Ovary (tissue), 9 donors: Measurements from ENCODE around the gene PTCH2. TPM values are rescaled to one million over a fixed set of nuclear protein-coding genes. Genes with fewer than 3 reads are reported as not detected.
A peak's percentile ranks its signal among the peaks of the same experiment; 100 is the strongest.

Experiments used
- DNase-seq, 5 donors: peaks; one replicate each; pipeline ENCODE4 v3.0.0-alpha.2; 2019 to 2020
- H3K27ac ChIP-seq, 2 donors: fragments of 200-600 bp; one replicate each; pipeline versions ENCODE4 v1.5.1 to v1.8.0; 2019 to 2022
- H3K27me3 ChIP-seq: fragments of 200-600 bp; one replicate; pipeline ENCODE4 v1.8.0; 2022
- H3K36me3 ChIP-seq: fragments of 200-600 bp; sonication (generic); one replicate; pipeline ENCODE4 v1.5.1; 2019
- H3K4me1 ChIP-seq: one replicate; pipeline ENCODE4 v1.8.1; 2013; ENCODE audit warnings: mild to moderate bottlenecking, moderate library complexity; ENCODE audit not compliant: insufficient read depth
- H3K4me3 ChIP-seq: fragments of 200-600 bp; sonication (generic); one replicate; pipeline ENCODE4 v1.5.1; 2017
- H3K9me3 ChIP-seq, 2 donors: fragments of 200-600 bp in 1 of 2; sonication (generic) in 1 of 2; one replicate each; pipeline versions ENCODE4 v1.5.1 to v1.8.1; 2013 to 2019; ENCODE audit warnings: mild to moderate bottlenecking in 1 of 2, moderate library complexity in 1 of 2
- EP300 ChIP-seq: sonication (generic); formaldehyde crosslinking; IDR thresholded peaks from one replicate; pipeline ENCODE4 v1.6.1; 2017; ENCODE audit warnings: antibody characterized with exemption
- POLR2A ChIP-seq: fragments of 450-650 bp; IDR thresholded peaks from one replicate; pipeline ENCODE4 v1.6.1; 2017; ENCODE audit warnings: antibody characterized with exemption, mild to moderate bottlenecking, moderate library complexity
- WGBS, 3 donors: extraction: QIAGEN DNeasy Blood & Tissue Kit in 1 of 3; methylation state at CpG; one replicate each; pipeline versions ENCODE4 v1.1.5 to v1.1.7; 2013 to 2017; 5-methylcytosine and 5-hydroxymethylcytosine counted together
- intact Hi-C, 4 donors: fragments of 100-400 bp; cut with DNase I; formaldehyde crosslinking; loops; one replicate each; pipeline versions ENCODE4 v1.11.0 to v1.15.1; 2022 to 2023
- polyA plus RNA-seq, 2 donors: library from polyadenylated mRNA; stranded (reverse); fragments of 200-250 nt in 1 of 2; fragments of 350-450 nt in 1 of 2; fragmentation: Illumina TruSeq in 1 of 2; extraction: RNeasy Lipid Tissue Mini Kit (QIAGEN cat#74804) in 1 of 2; gene quantifications; one replicate each; pipeline ENCODE4 v1.2.3, GENCODE V29; 2013 to 2014
- total RNA-seq, 7 donors: library from RNA; depleted of rRNA in 2 of 7; stranded (reverse); fragments of >200 nt in 2 of 7; fragmentation: NEBNext Ultra II Directional in 3 of 7; extraction: Animal tissue kit (Norgen Biotek cat#: 25700) in 3 of 7; gene quantifications; one replicate each; pipeline versions ENCODE4 v1.1.0 to v1.2.4, GENCODE V29; 2016 to 2023
- TF ChIP-seq, protein P1 (sequence below), 3 donors: fragments of 450-650 bp in 2 of 3; fragments of 200-600 bp in 1 of 3; IDR thresholded peaks; one replicate each; pipeline versions ENCODE4 v1.5.1 to v1.8.0; 2016 to 2022; ENCODE audit warnings: antibody characterized with exemption in 3 of 3, mild to moderate bottlenecking in 1 of 3
- donor health status: DM: no; HTN: no; CAD: no; lungs with moderate emphysema.
- donor health status: DM: no; HTN: no; CAD: no.
- donor health status: Bipolar disorder and iron deficiency.
- donor health status: DM: yes; HTN: yes; CAD: no.
- donor health status: DM: no; HTN: no; CAD: no.
- donor health status: DM: yes; HTN: yes; CAD: no.

The PTCH2 gene
- total and polyA plus RNA-seq, 9 donors = 1.8 to 21.2 (median 10.7) TPM

DNA sequence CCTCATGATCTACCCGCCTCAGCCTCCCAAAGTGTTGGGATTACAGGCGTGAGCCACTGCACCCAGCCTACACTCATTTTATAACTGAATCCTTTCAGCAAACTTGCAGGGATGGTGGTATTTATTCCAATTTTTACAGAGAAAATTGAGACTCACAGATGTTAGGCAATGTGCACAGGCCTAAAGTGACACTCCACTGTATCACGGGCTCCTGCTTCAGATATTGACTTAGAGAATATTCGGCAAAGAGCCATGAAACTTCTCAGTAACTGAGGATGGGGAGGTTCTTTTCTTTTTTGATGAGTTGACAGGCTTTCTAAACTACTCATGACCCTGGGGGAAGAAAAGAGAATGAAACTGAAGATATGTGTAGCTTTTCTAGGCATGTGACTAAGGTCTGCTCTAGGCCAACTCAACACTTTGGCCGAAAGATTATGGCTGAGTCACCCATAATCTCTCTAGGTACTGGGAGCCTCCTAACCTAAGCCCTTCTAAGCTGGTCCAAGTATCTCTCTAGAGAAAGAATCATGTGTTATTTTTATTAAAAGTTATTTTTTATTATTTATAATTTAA, 19.9 kb upstream of the PTCH2 start:
- H3K9me3 ChIP-seq = no peaks in the 10 kb centered on the region
- TF ChIP-seq, protein P1, sequence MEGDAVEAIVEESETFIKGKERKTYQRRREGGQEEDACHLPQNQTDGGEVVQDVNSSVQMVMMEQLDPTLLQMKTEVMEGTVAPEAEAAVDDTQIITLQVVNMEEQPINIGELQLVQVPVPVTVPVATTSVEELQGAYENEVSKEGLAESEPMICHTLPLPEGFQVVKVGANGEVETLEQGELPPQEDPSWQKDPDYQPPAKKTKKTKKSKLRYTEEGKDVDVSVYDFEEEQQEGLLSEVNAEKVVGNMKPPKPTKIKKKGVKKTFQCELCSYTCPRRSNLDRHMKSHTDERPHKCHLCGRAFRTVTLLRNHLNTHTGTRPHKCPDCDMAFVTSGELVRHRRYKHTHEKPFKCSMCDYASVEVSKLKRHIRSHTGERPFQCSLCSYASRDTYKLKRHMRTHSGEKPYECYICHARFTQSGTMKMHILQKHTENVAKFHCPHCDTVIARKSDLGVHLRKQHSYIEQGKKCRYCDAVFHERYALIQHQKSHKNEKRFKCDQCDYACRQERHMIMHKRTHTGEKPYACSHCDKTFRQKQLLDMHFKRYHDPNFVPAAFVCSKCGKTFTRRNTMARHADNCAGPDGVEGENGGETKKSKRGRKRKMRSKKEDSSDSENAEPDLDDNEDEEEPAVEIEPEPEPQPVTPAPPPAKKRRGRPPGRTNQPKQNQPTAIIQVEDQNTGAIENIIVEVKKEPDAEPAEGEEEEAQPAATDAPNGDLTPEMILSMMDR (IDR thresholded peaks at IDR 0.05) = no peak
- TF ChIP-seq EP300 (no peak), POLR2A (no peak)
- 64 to 75% (median 65%) methylated on average over 5 of the region's 5 CpGs for WGBS, 3 donors
- peaks cover 8% of the 10 kb centered on the region for H3K4me1 ChIP-seq
- DNase-seq = no peak
- no peaks in the 10 kb centered on the region for H3K27me3 ChIP-seq
- H3K4me3 ChIP-seq = no peak overlapping the region
- no peaks in the 10 kb centered on the region for H3K36me3 ChIP-seq
- intact Hi-C loops = no loop called here
- H3K27ac ChIP-seq = peak overlapping the region in 1 of 2 donors; percentile 27

DNA sequence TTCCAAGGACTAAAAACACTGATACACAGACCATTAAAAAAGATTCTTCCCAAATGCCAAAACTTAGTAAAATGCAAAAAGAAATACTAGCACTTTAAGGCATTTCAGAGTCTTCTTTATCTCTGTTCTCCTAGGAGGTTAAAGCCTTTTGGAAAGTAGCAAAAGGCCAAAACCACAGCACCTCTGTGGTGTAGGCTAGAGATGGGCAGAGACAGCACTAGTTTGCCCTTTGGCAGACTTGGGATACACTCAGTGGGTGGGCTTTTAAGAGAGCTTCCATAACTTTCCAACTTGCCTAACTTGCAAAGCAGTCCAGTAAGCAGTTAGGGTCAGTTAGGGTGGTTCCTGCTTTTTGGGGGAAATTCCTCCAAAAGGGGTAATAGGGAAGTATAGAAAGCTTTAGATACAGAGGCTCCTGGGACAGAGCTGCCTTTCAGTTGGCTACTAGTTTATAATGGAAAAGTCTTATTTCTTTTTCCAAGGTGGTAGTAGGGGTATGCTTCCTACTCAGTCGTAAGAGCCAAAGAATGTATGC, 17.9 kb upstream of the PTCH2 start:
- no peaks in the 10 kb centered on the region for H3K27me3 ChIP-seq
- H3K9me3 ChIP-seq = no peaks in the 10 kb centered on the region
- TF ChIP-seq, protein P1 (IDR thresholded peaks at IDR 0.05) = no peak
- TF ChIP-seq POLR2A (no peak), EP300 (no peak)
- H3K4me1 ChIP-seq = peaks cover 8% of the 10 kb centered on the region
- no peak for DNase-seq
- no peaks in the 10 kb centered on the region for H3K36me3 ChIP-seq
- 2 to 16% (median 5%) methylated on average over 1 of the region's 1 CpG for WGBS, 3 donors
- no peak overlapping the region for H3K4me3 ChIP-seq
- intact Hi-C loops = no loop called here
- peak overlapping the region in 1 of 2 donors; percentile 8 for H3K27ac ChIP-seq

DNA sequence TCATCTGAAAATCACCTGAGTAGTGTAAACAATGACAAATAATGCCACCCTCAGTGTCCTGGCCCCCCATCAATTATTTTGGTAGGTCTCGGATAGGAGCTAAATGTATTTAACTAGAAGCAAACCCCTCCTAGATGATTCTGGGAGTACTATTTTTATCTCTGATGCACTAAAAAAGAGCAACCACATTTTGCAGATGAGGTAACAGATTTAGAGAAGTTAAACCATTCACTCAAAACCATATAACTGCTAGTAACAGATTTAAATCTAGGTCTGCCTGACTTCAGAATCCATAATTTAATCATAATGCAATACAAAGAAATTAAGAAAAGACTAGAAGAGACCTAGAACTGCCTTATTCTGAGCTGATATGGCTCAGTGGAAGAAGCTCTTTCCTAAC, 17.3 kb upstream of the PTCH2 start:
- Histone ChIP-seq H3K4me3 (no peak overlapping the region), H3K4me1 (peaks cover 8% of the 10 kb centered on the region), H3K27me3 (no peaks in the 10 kb centered on the region), H3K36me3 (no peaks in the 10 kb centered on the region), H3K27ac (peak overlapping the region in 1 of 2 donors; percentile 8), H3K9me3 (no peaks in the 10 kb centered on the region)
- TF ChIP-seq POLR2A (no peak), EP300 (no peak)
- TF ChIP-seq, protein P1 (IDR thresholded peaks at IDR 0.05) = no peak
- 34 to 58% (median 48%) methylated on average over 1 of the region's 1 CpG for WGBS, 3 donors
- intact Hi-C loops = no loop called here
- DNase-seq = no peak

DNA sequence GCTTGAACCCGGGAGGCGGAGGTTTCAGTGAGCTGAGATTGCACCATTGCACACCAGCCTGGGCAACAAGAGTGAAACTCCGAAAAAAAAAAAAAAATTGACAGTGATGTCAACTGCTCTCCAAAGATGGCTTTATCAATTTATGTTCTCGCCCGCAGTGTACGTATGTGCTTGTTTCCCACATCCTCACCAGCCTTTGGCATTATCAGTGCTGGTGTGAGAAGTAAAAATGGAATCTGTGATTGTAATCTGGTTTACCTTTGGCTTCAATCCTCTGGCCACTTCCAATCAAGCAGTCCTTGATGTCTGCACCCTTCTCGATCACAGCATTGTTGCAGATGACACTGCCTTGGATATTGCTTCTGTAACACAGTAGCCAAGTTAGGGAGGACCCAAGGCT, 14.4 kb upstream of the PTCH2 start:
- TF ChIP-seq POLR2A = no peak
- TF ChIP-seq EP300 = no peak
- Histone ChIP-seq H3K36me3 (no peaks in the 10 kb centered on the region), H3K9me3 (no peaks in the 10 kb centered on the region), H3K27ac (no peak overlapping the region), H3K4me1 (peaks cover 8% of the 10 kb centered on the region), H3K27me3 (no peaks in the 10 kb centered on the region), H3K4me3 (no peak overlapping the region)
- WGBS, 3 donors = 94 to 96% (median 96%) methylated on average over 7 of the region's 7 CpGs
- intact Hi-C loops = no loop called here
- no peak for DNase-seq

DNA sequence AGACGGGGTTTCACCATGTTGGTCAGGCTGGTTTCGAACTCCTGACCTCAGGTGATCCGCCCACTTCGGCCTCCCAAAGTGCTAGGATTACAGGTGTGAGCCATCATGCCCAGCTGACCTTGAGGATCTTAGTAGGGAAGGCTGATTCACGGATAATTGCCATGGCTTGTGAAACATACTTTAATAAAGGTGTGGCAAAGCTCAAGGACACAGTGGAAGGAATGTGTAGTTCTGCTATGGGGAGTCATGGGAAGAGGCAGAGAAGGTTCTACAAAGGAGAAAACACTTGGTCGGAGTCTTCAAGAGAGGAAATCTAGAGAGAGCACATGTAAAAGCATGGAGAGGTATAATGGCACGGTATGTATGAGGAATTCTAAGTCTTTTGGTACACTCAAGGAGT, 12.7 kb upstream of the PTCH2 start:
- TF ChIP-seq EP300 (no peak), POLR2A (no peak)
- TF ChIP-seq, protein P1 (IDR thresholded peaks at IDR 0.05) = no peak
- Histone ChIP-seq H3K4me1 (no peaks in the 10 kb centered on the region), H3K4me3 (no peak overlapping the region), H3K27ac (no peak overlapping the region), H3K27me3 (no peaks in the 10 kb centered on the region), H3K36me3 (no peaks in the 10 kb centered on the region), H3K9me3 (no peaks in the 10 kb centered on the region)
- intact Hi-C loops = no loop called here
- no peak for DNase-seq
- WGBS, 3 donors = 65 to 80% (median 75%) methylated on average over 7 of the region's 7 CpGs
